Esophagus squamous epithelium (tissue), 4 donors: ENCODE data around the gene NOL4L.

Source experiments
- POLR2A ChIP-seq, 4 donors: fragments of 450-650 bp; IDR thresholded peaks; one replicate each; pipeline ENCODE4 v1.6.1; 2017; ENCODE audit warnings: antibody characterized with exemption in 4 of 4, mild to moderate bottlenecking in 4 of 4, moderate library complexity in 3 of 4
- TF ChIP-seq, protein P1 (sequence below), 6 experiments: fragments of 450-650 bp in 4 of 6; fragments of 200-600 bp in 2 of 6; sonication (generic) in 2 of 6; IDR thresholded peaks; one replicate each; pipeline ENCODE4 v1.5.1; 2016 to 2019; ENCODE audit warnings: antibody characterized with exemption in 6 of 6, mild to moderate bottlenecking in 4 of 6, moderate library complexity in 4 of 6

DNA sequence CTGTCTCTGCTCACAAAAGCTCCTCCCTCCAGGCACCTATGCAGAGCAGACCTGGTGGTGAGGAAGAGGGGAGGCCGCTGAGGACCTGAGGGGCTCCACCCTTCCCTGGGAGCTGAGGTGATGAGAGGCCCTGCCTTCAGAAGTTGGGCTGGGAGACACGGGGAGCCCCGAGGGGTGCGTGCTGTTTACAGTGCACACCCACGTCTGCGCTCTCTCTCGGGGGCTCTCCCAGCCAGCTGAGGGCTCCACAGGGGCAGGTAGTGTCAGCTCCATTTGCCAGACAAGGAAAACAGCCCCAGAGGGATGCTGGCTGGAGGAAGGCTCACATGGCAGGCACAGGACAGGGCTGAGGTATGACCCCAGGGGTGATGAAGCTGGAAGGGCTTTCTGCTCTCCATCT lies 13.5 kb upstream of the NOL4L start:
- TF ChIP-seq, protein P1, sequence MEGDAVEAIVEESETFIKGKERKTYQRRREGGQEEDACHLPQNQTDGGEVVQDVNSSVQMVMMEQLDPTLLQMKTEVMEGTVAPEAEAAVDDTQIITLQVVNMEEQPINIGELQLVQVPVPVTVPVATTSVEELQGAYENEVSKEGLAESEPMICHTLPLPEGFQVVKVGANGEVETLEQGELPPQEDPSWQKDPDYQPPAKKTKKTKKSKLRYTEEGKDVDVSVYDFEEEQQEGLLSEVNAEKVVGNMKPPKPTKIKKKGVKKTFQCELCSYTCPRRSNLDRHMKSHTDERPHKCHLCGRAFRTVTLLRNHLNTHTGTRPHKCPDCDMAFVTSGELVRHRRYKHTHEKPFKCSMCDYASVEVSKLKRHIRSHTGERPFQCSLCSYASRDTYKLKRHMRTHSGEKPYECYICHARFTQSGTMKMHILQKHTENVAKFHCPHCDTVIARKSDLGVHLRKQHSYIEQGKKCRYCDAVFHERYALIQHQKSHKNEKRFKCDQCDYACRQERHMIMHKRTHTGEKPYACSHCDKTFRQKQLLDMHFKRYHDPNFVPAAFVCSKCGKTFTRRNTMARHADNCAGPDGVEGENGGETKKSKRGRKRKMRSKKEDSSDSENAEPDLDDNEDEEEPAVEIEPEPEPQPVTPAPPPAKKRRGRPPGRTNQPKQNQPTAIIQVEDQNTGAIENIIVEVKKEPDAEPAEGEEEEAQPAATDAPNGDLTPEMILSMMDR (IDR thresholded peaks at IDR 0.05) = no peak
- no peak for TF ChIP-seq POLR2A (IDR thresholded peaks at IDR 0.05)
